Loucy (cell line): ENCODE data around the gene ASPRV1.
A peak's percentile ranks its signal among the peaks of the same experiment; 100 is the strongest.

ENCODE experiments used
- H2AFZ ChIP-seq: fragments of 200-600 bp; sonication (generic); 2 replicates; pipeline ENCODE4 v1.6.0; 2016; ENCODE audit warnings: antibody characterized with exemption, mild to moderate bottlenecking, low read length, moderate library complexity
- H3F3A ChIP-seq: fragments of 200-600 bp; 2 replicates; pipeline ENCODE4 v1.6.0; 2016; ENCODE audit warnings: antibody characterized with exemption, low read depth, mild to moderate bottlenecking
- H3K27me3 ChIP-seq: fragments of 200-600 bp; sonication (generic); 2 replicates; pipeline ENCODE4 v1.6.1; 2014; ENCODE audit warnings: low read length, mild to moderate bottlenecking; ENCODE audit not compliant: insufficient read depth, poor library complexity, severe bottlenecking
- H3K36me3 ChIP-seq: fragments of 200-600 bp; sonication (generic); 2 replicates; pipeline ENCODE4 v1.6.1; 2016; ENCODE audit warnings: low read length; ENCODE audit not compliant: insufficient read depth
- H3K4me1 ChIP-seq: fragments of 200-600 bp; sonication (generic); 2 replicates; pipeline ENCODE4 v1.5.1; 2014; ENCODE audit warnings: low read length, mild to moderate bottlenecking; ENCODE audit not compliant: insufficient read depth, poor library complexity, severe bottlenecking
- H3K4me2 ChIP-seq: fragments of 200-600 bp; sonication (generic); 2 replicates; pipeline ENCODE4 v1.6.0; 2014; ENCODE audit warnings: antibody characterized with exemption, low read length, low read depth, mild to moderate bottlenecking; ENCODE audit not compliant: poor library complexity, severe bottlenecking
- H3K4me3 ChIP-seq: fragments of 200-600 bp; sonication (generic); 2 replicates; pipeline ENCODE4 v1.5.1; 2014; ENCODE audit warnings: low read length, mild to moderate bottlenecking, mixed read lengths; ENCODE audit not compliant: poor library complexity, severe bottlenecking
- H3K79me2 ChIP-seq: fragments of 200-600 bp; sonication (generic); 2 replicates; pipeline ENCODE4 v1.6.1; 2014; ENCODE audit warnings: low read length; ENCODE audit not compliant: insufficient read depth
- H3K9ac ChIP-seq: fragments of 200-600 bp; sonication (generic); 2 replicates; pipeline ENCODE4 v1.6.0; 2014; ENCODE audit warnings: mild to moderate bottlenecking, low read depth, low read length, moderate library complexity; ENCODE audit not compliant: poor library complexity, severe bottlenecking
- H3K9me2 ChIP-seq: fragments of 200-600 bp; sonication (generic); replicated peaks from 2 replicates; pipeline ENCODE4 v1.6.1; 2016; ENCODE audit warnings: low read depth, low read length, mixed read lengths
- H3K9me3 ChIP-seq: fragments of 200-600 bp; sonication (generic); 2 replicates; pipeline ENCODE4 v1.6.1; 2014; ENCODE audit warnings: mild to moderate bottlenecking, antibody characterized with exemption, low read length, low read depth; ENCODE audit not compliant: insufficient read depth
- H4K20me1 ChIP-seq: fragments of 200-600 bp; sonication (generic); 2 replicates; pipeline ENCODE4 v1.6.0; 2014; ENCODE audit warnings: antibody characterized with exemption, low read length, mild to moderate bottlenecking; ENCODE audit not compliant: insufficient read depth, poor library complexity, severe bottlenecking
- CTCF ChIP-seq: fragments of 200-600 bp; sonication (generic); conservative IDR thresholded peaks from 2 replicates; pipeline ENCODE4 v1.5.1; 2014; ENCODE audit warnings: mild to moderate bottlenecking, antibody characterized with exemption, low read length
- EZH2phosphoT487 ChIP-seq: fragments of 200-600 bp; IDR thresholded peaks from 2 replicates; pipeline ENCODE4 v1.6.1; 2018; ENCODE audit warnings: antibody characterized with exemption, mild to moderate bottlenecking, moderate library complexity, borderline replicate concordance

Gene ASPRV1

GRCh38 chr2:69914164-69914949, 47.1 kb downstream of the ASPRV1 start:
- H3K27me3 ChIP-seq, result no peaks in the 10 kb centered on the region
- peaks cover 13% of the 10 kb centered on the region; the same call in 1 of the 2 replicates for H3K79me2 ChIP-seq
- peak overlapping the region; percentile 75 for H2AFZ ChIP-seq
- H3K9me2 ChIP-seq, result no peaks in the 10 kb centered on the region
- peaks cover 5% of the 10 kb centered on the region; the same call in 1 of the 2 replicates for H3K36me3 ChIP-seq
- H3F3A ChIP-seq, result no peaks in the 10 kb centered on the region
- H3K4me1 ChIP-seq, result peaks cover 14% of the 10 kb centered on the region
- no peaks in the 10 kb centered on the region for H3K9me3 ChIP-seq
- peak overlapping the region; percentile 77 for H3K4me2 ChIP-seq
- peaks cover 6% of the 10 kb centered on the region for H4K20me1 ChIP-seq
- peak overlapping the region; percentile 77 for H3K9ac ChIP-seq
- TF ChIP-seq CTCF (no peak), EZH2phosphoT487 (no peak)
- peak overlapping the region; percentile 74 for H3K4me3 ChIP-seq

- no peak overlapping the region for H2AFZ ChIP-seq
- H3K9me3 ChIP-seq, result no peaks in the 10 kb centered on the region
- H3K4me2 ChIP-seq, result no peak overlapping the region
- no peak overlapping the region for H3K9ac ChIP-seq
- peaks cover 13% of the 10 kb centered on the region; the same call in 1 of the 2 replicates for H3K79me2 ChIP-seq
- peaks cover 7% of the 10 kb centered on the region for H3K4me1 ChIP-seq
- H4K20me1 ChIP-seq, result peaks cover 6% of the 10 kb centered on the region
- H3F3A ChIP-seq, result no peaks in the 10 kb centered on the region
- no peak overlapping the region for H3K4me3 ChIP-seq
- peaks cover 25% of the 10 kb centered on the region; the same call in 1 of the 2 replicates for H3K36me3 ChIP-seq
- TF ChIP-seq EZH2phosphoT487 (no peak), CTCF (peak; percentile 77)
- H3K27me3 ChIP-seq, result no peaks in the 10 kb centered on the region
- no peaks in the 10 kb centered on the region for H3K9me2 ChIP-seq
Observed at GRCh38 chr2:69911985-69912563, 49.4 kb downstream of the ASPRV1 start.
